Middle frontal gyrus (tissue), 1 donor: ENCODE results near the gene TRIP12.
"Not testable (repeated sequence)": the region's sequence is repeated elsewhere in the genome, so short reads cannot be mapped to it uniquely, and the experiment has no call there.

Source experiments
- DNase-seq: peaks from one replicate; pipeline ENCODE4 v3.0.0-alpha.2; 2015; ENCODE audit warnings: low spot score; ENCODE audit errors: extremely low spot score

The TRIP12 gene

DNA sequence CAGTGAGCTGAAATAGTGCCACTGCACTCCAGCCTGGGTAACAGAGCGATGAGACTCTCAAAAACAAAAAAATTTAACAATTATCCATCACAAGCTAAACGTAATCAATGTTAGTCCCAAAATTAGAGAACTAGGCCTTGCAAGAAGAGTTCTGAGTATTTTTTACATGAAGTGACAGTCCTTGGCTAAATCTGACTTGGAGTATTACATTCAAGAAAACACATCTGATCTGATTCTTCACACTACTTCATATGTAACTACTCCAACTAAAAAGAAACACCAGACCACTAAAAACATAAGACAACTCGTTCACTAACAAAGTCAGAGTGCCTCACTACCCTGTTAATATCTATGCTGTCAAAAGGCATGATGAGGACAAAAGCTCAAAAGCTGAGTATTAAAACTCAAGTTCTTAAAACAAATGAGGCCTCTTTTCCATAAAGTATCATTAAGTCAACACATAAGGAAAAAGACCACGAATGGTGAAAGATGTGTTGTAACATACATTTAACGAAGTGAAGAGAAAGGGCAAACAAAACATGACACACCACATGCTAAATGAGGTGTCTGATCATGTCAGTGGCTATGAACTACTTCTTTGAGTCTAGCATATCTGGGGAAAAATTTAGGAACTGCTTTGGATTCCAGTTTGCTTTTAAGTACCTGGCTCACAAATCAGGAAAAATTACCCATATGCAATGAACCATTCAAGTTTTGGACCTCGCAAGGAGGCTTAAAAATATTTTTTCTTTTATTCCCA, 42.4 kb downstream of the TRIP12 start:
- no peak for DNase-seq

DNA sequence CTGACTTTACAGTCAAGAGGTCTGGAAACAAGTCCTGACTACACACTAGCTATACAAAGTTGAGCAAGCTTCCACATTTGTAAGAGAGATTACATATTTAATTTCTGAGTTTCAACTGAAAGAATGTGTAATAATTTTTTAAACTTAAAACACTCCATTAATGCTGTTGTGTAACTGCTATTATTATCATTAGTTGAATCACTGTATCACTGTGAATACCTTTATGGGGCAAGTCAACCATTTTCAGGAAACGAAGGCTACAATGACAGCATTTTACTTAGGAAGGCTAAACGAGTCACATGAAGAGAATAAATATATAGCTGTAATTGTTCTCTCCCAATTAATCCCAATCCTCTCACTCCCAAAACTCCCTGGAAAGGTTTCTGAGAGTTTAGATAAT, 46.3 kb downstream of the TRIP12 start:
- no peak for DNase-seq

GRCh38 chr2:229874647-229875046, 47.2 kb downstream of the TRIP12 start:
- no peak for DNase-seq

DNA sequence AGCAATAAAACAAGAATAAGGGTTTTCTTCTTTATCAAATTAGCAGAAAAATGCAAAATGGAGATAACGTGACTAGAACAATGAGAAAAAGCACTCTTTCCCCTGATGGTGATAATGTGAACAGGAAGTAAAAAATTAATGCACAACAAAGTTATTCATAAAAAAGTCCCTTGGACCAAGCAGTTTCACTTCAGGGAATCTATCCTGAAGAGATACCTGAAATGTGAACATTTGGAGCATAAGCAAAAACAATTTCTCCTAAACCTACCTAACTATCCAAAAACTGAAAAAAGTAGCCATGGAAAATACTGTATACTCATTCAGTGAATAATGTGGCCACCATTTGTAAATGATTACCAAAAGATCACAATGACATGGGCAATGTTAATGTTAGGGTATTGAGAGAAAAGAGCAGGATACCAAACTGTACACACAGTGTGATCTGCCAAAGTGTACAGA, 48.7 kb downstream of the TRIP12 start:
- no peak for DNase-seq

- no peak for DNase-seq
These were observed 50.7 kb downstream of the TRIP12 start for GRCh38 chr2:229870903-229871656.

DNA sequence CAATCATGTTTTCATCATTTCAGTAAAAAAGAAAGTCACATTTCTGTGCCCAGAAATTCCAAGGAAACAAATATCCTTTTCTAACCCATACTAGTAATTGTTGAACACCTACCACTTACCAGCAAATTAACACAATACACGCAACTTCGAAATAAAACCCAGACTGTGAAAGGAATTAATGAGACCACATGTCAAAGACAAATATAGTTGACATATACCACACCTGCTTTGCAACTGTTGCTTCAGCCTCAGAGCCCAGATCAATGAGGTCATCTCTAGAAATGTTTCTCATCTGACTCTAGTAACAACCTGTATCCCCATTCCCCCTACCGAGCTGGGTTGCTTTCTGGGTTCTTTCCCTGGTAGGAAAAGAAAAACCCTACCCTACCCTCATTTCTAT, 52.6 kb downstream of the TRIP12 start:
- no peak for DNase-seq

DNA sequence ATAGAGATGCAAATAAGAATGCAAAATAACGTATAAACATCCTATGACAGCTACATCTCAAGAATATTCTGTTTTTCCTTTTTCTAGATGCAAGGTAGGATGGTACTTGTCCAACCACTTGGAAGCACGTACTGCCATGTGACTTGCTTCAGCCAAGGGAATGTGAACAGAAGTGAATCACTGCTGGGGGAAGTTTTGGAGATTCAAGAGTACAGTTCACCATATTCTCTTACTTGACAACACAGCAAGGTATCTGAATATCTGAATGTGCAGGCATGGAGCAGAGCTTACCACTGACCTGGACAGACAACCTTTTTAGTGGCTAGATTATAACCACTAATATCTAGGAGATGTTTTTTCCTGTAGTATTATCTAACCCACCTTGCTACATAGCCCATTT, 53.0 kb downstream of the TRIP12 start:
- DNase-seq, result no peak

DNA sequence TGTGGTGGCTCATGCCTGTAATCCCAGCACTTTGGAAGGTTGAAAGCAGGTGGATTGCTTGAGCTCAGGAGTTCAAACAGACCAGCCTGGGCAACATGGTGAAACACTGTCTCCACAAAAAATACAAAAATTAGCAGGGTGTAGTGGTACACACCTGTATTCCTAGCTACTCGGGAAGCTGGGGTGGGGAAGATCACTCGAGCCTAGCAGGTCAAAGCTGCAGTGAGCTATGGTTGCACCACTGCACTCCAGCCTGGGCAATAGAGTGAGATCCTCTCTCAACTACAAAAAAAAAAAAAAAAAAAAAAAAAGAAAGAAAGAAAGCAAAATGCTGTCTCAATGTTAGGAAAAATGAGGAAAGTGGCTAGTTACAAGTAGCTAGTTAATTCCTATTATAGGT, 56.8 kb downstream of the TRIP12 start:
- DNase-seq, result no peak

- no peak for DNase-seq
These were observed 60.4 kb downstream of the TRIP12 start for GRCh38 chr2:229861431-229861830.

DNA sequence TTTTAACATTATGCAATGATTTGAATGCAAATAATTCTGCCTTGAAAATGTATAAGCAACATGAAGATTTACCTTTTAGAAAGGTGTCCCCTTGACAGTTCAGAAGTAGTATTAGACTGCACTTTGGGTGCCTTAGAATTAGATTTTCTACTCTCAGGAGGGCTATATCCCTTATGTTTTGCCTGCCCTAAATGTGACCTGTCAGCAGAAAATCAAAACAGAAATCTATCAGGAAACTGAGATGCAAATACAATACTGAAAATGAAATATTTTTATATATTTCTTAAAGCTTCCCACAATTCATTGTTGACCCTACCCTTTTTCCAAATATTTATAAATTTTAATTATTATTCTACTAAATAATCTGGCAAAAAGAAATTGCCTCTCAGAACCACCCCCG, 61.5 kb downstream of the TRIP12 start:
- no peak for DNase-seq

DNA sequence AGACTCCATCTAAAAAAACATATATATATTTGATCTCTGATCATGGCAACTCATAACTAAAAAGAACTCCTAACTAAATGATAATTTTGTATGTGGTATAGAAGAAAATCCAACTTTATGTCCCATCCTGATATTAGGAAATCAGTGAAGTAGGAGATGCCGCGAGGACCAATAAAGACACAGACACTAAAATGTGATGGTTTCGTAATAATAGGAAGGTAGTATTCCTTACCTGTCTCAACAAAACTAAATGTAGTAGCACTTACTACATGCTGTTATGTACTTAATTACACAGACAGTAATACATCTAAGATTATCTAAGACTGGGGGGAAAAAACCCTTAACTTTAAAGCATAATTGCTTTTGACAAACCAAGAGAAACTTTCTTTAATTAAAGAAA, 63.5 kb downstream of the TRIP12 start:
- DNase-seq, result no peak

GRCh38 chr2:229857634-229858033, 64.2 kb downstream of the TRIP12 start:
- no peak for DNase-seq

DNA sequence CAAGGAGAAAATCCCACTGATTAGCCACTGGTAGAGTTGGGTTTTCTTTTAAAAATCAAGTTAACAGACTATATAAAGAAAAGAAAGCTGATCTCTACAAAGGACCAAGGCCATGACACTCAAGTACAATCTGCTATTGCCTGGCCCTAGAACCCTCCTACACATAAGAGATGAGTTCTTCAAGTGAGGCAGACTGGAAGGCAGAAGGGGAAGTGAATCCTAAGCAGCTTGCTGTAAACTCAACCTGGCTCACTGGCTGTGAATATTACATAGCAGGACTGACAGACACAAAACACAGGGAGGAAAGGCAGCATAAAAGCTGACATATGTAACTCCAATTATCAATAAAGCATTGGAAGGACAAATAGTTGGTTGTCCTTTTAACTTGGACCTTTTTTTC, 65.4 kb downstream of the TRIP12 start:
- DNase-seq, result no peak

DNA sequence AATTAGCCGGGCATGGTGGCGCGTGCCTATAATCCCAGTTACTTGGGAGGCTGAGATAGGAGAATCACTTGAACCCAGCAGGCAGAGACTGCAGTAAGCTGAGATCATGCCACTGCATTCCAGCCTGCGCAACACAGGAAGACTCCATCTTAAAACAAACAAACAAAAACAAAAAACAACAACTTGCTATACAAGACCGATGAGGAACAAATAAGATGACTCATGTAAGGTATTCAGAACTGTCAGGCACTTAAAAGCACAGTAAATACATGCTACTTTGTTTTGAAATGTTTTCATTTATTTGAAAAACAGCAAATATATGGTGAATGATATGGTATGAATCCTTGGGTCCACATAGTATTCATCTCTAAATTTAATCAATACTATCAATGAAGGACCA, 66.7 kb downstream of the TRIP12 start:
- no peak for DNase-seq

GRCh38 chr2:229852565-229852964, 69.2 kb downstream of the TRIP12 start:
- no peak for DNase-seq

GRCh38 chr2:229851870-229852269, 69.9 kb downstream of the TRIP12 start:
- no peak for DNase-seq

GRCh38 chr2:229850355-229851275, 71.2 kb downstream of the TRIP12 start:
- not testable (repeated sequence) for DNase-seq

DNA sequence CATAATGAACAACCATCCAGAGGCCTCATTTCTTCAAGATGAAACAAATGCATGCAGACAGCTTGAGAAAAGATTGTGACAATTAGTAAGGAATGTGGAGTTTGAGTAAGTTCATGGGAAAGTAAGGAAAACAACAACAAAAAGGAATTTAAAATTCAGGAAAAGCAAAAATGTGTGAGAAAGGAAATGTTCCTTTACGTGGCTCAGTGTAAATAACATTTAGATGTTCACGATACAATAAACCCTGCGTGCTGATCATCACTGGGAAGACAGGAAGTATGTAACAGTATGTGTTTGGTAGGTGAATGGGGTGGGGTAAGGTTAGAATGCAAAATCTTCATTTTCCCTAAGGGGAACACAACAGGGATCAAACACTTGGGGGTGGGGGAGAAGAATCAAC, 72.7 kb downstream of the TRIP12 start:
- DNase-seq, result no peak

DNA sequence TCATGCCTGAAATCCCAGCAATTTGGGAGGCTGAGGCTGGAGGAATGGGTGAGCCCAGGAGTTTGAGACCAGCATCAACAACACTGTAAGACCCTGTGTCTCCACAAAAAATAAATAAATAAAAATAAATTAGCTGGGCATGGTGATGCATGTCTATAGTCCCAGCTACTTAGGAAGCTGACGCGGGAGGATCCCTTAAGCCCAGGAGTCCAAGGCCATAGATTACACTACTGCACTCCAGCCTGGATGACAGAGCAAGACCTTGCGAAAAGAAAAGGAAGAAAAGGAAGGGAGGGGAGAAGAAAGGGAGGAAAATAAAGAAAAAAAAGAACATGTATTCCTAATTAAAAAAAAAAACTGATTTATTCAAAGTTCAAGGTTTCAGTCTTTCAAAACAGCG, 78.2 kb downstream of the TRIP12 start:
- DNase-seq, result no peak

DNA sequence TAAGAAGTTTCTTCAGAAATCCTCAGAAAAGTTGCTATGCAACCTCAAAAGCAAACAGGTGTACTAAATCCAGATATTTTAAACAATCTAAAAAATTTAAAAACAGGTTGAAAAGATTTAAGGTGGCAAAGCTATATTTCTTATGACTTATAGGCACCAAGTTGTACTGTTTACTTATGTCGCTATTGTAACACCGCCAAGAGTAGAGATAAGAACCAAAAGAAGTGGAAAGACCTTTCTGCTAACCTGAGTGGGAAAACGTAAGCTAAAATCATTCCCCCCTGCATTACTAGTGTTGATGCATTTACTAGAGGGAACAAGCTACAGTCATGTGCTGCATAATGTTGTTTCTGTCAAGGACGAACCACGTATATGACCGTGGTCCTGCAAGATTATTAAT, 83.1 kb downstream of the TRIP12 start:
- no peak for DNase-seq

- DNase-seq, result no peak
These were observed 85.0 kb downstream of the TRIP12 start for GRCh38 chr2:229836847-229837246.
